GM13977 (cell line): ENCODE data around the gene MAP3K7.
"Not testable (repeated sequence)": the region's sequence is repeated elsewhere in the genome, so short reads cannot be mapped to it uniquely, and the experiment has no call there.

Experiments
- DNase-seq: peaks from one replicate; pipeline ENCODE4 v3.0.0; 2012; ENCODE audit warnings: low spot score
- CTCF ChIP-seq: IDR thresholded peaks from 2 replicates; pipeline ENCODE4 v1.5.1; 2012; ENCODE audit warnings: mild to moderate bottlenecking, control low read depth; ENCODE audit not compliant: insufficient read depth; ENCODE audit errors: extremely low read depth, missing control alignments
- in situ Hi-C: fragments of 300-500 bp; cut with MboI; formaldehyde crosslinking; loops from one replicate; pipeline ENCODE4 v1.12.0; 2022; ENCODE audit warnings: low sequenced_read_pairs, low pct_unique_long_range_greater_than_20kb, mixed read lengths, inconsistent platforms; ENCODE audit not compliant: unreplicated experiment

The MAP3K7 gene

GRCh38 chr6:90569223-90569622, 17.6 kb downstream of the MAP3K7 start:
- in situ Hi-C loops = no loop called here

GRCh38 chr6:90567682-90568081, 19.2 kb downstream of the MAP3K7 start:
- in situ Hi-C loops, DNase-seq: not testable (repeated sequence)

More at GRCh38 chr6:90569223-90569622, 17.6 kb downstream of the MAP3K7 start:
- no peak for DNase-seq
- no peak for TF ChIP-seq CTCF

GRCh38 chr6:90562341-90562740, 24.5 kb downstream of the MAP3K7 start:
- DNase-seq, in situ Hi-C loops: not testable (repeated sequence)

- in situ Hi-C loops = no loop called here
Measured at GRCh38 chr6:90559931-90560330, 26.9 kb downstream of the MAP3K7 start.

GRCh38 chr6:90557006-90557405, 29.9 kb downstream of the MAP3K7 start:
- TF ChIP-seq CTCF = no peak
- in situ Hi-C loops = no loop called here
- DNase-seq = no peak

More at GRCh38 chr6:90559931-90560330, 26.9 kb downstream of the MAP3K7 start:
- no peak for DNase-seq
- no peak for TF ChIP-seq CTCF

- DNase-seq = no peak
- no peak for TF ChIP-seq CTCF
- in situ Hi-C loops = no loop called here
Measured at GRCh38 chr6:90547991-90548390, 38.9 kb downstream of the MAP3K7 start.

GRCh38 chr6:90547079-90547478, 39.8 kb downstream of the MAP3K7 start:
- TF ChIP-seq CTCF = no peak
- in situ Hi-C loops = no loop called here
- no peak for DNase-seq

GRCh38 chr6:90545448-90545847, 41.4 kb downstream of the MAP3K7 start:
- in situ Hi-C loops = no loop called here
- DNase-seq = no peak

More at GRCh38 chr6:90545448-90545847, 41.4 kb downstream of the MAP3K7 start:
- TF ChIP-seq CTCF = no peak
